Measurements from ENCODE around the gene XXYLT1.

Gene XXYLT1

GRCh38 chr3:195164573-195165264, 106.2 kb downstream of the XXYLT1 start:
- DNase-seq = no peak

GRCh38 chr3:195163719-195164572, 107.0 kb downstream of the XXYLT1 start:
- no peak for DNase-seq

GRCh38 chr3:195162816-195163215, 108.1 kb downstream of the XXYLT1 start:
- no peak for DNase-seq

- DNase-seq = no peak
Measured at GRCh38 chr3:195162033-195162669, 108.8 kb downstream of the XXYLT1 start.

DNA sequence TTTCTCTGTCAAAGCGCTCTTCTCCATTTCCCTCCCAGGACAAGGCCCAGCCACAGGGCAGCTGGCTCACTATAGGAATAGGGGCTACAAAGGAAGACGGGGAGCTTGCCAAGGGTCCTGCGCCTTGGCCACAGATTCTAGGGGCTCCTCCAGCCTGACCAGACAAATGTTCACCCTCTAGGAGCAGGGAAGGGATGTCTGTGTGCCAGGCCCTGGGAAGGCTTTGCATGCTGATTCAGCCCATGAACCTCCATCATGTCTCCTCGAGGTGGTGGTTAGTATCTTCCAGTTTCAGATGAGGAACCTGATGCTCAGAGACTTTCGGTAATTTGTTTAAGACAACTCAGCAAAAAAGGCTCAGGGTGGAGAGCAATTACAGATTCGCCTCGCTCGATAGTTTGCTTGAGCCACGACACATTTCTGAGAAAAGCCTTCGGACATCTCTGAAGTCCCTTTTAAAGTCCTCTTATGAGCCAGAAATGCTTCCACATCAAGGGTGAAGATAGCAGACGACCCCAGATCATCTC, 110.0 kb downstream of the XXYLT1 start:
- DNase-seq = no peak

- no peak for DNase-seq
Measured at GRCh38 chr3:195160257-195160898, 110.6 kb downstream of the XXYLT1 start.

GRCh38 chr3:195159814-195160165, 111.2 kb downstream of the XXYLT1 start:
- DNase-seq = no peak

GRCh38 chr3:195159117-195159813, 111.7 kb downstream of the XXYLT1 start:
- no peak for DNase-seq

- DNase-seq = no peak
Measured at GRCh38 chr3:195156286-195156890, 114.6 kb downstream of the XXYLT1 start.

DNA sequence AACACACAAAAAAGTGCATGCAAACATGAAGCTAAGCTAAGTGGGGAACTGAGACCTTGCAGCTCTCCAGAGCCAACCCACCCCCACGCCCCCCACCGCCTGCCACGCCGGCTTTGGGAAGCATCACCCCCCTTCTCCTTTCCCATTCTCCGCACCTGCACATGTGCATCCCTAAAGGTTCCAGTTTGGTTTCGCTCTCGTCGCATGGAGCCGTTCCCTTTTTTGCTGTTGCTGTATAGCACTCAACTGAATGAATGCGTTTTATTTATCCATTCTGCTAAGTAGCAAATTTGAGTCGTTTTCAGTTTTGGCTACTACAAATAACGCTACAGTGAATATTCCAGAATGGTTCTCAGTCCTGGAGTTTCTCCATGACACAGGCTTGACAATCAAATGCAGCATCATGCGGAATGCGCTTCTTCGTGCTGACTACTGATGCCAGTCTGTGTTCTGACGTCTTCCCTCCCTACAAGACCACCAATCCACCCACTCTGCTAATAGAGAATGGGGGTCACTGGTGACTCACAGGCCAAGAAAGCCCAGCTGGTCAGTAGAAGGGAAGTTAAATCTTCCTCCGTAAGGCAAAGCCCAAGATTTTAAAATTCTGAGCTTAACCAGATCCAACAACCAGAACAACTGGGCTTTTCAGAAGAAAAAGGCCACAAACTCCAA, 115.3 kb downstream of the XXYLT1 start:
- DNase-seq = no peak

DNA sequence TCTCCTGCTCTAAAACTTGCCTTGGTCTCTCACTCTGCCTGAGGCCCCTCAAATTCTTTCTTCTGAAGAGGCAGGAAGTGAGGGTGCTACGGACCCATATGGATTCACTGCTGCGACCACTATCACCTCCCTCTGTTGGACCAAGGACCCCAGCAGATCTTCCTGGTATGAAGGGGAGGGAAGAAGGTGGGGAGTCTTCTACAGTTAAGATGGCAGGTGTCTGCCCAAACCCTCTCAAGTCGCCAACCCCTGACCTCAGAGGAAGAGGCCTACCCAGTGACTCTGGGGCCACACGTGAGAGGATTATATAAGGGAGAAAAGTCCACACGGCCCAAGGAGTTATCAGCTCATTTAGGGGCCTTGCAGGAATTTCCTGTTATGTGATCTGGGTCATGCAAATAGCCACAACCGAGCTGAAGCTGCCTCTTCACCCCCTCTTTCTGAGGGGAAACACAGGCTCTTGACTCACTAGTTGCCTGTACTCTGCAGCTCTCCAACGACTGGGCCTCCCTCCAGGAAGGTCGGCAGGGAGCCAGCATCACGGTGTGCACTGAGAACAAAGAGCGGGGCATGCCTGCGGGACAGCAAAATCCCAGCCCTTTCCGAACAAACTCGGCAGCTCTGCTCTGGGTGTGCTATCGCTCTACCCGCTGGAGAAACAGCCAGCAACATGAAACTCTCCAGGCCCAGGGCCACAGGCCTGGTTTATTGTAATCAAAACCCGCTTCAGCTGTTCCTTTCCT, 116.0 kb downstream of the XXYLT1 start:
- DNase-seq = no peak

GRCh38 chr3:195154111-195154791, 116.7 kb downstream of the XXYLT1 start:
- DNase-seq = no peak

DNA sequence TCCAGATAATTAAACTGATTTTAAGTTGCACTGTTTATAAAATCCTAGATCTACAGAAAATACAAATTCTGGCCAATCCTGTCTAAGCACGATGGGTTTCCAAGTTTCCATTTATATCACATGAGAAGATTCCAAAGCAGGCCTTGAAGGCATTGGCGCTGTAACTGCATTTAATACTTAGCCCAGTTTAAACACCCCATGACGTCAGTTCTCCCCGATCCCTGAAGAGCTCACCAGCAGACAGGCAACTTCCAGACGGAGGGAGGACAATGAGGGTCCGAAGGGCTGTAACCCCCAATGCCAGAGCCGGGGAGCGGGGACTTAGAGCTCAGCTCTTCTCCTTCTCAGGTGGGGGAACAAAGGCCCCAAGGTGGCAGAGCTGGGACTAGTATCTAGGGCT, 117.3 kb downstream of the XXYLT1 start:
- DNase-seq = no peak

GRCh38 chr3:195153130-195153529, 117.8 kb downstream of the XXYLT1 start:
- DNase-seq = no peak

GRCh38 chr3:195151866-195152541, 119.0 kb downstream of the XXYLT1 start:
- no peak for DNase-seq

GRCh38 chr3:195151402-195151801, 119.6 kb downstream of the XXYLT1 start:
- DNase-seq = no peak

- peak; percentile 27 for DNase-seq
Measured at GRCh38 chr3:195150181-195151118, 120.5 kb downstream of the XXYLT1 start.
